K562 (cell line): Measurements from ENCODE around the gene ISCA1. TPM values are rescaled to one million over a fixed set of nuclear protein-coding genes. Genes with fewer than 3 reads are reported as not detected.

Experiments used
- ATAC-seq: fragments of 200-7000 bp; cut with Tn5 transposase; 3 replicates; pipeline ENCODE4 v1.9.1; 2020; ENCODE audit warnings: moderate library complexity
- BruUV-seq: library from RNA; stranded (reverse); fragments of 400-500 nt; replicated peaks from 2 replicates; lab custom pipeline; 2021; lab: Mats Ljungman, UMichigan
- CTCF ChIA-PET: fragments of 300-600 bp; formaldehyde crosslinking; extraction: SDS; loops from one replicate; lab custom pipeline; 2021; ENCODE audit warnings: low intra/inter-chr PET ratio; lab: Yijun Ruan, JAX
- POLR2A ChIA-PET: fragments of 300-600, 350-650 bp; sonication (Branson Sonifier 250); formaldehyde crosslinking; extraction: SDS; loops from one replicate; lab custom pipeline; 2021; ENCODE audit warnings: antibody characterized with exemption, inconsistent platforms; lab: Yijun Ruan, JAX
- DNase-seq, 4 experiments: peaks; one replicate each; pipeline versions ENCODE4 v3.0.0 to v3.0.0-alpha.2; 2011 to 2018; ENCODE audit warnings: low spot score in 3 of 4, mixed read lengths in 3 of 4; ENCODE audit errors: extremely low read depth in 1 of 4
- FAIRE-seq: peaks from 2 replicates; lab custom pipeline; 2011; peaks lifted over from hg19 to GRCh38; lab: Jason Lieb, UNC
- H2AFZ ChIP-seq: 2 replicates; pipeline ENCODE4 v1.6.0; 2011; ENCODE audit warnings: low read depth, low read length, control low read depth, inconsistent platforms
- H3K27ac ChIP-seq: fragments of 200-600 bp; 3 replicates; pipeline ENCODE4 v1.8.0; 2011; ENCODE audit warnings: low read depth, mild to moderate bottlenecking, control low read depth, inconsistent platforms, low read length, moderate library complexity, mixed read lengths; ENCODE audit errors: extremely low read depth
- H3K27me3 ChIP-seq, 2 experiments: fragments of 300-600 bp in 1 of 2; 2 replicates in 1 of 2; 3 replicates in 1 of 2; pipeline versions ENCODE4 v1.6.0 to v1.8.0; 2011; ENCODE audit warnings: inconsistent platforms in 2 of 2, low read length in 2 of 2, mild to moderate bottlenecking in 1 of 2, mixed read lengths in 1 of 2, moderate library complexity in 1 of 2; ENCODE audit not compliant: control insufficient read depth in 2 of 2, insufficient read depth in 2 of 2
- H3K36me3 ChIP-seq: fragments of 300-600 bp; 3 replicates; pipeline ENCODE4 v1.8.0; 2011; ENCODE audit warnings: mild to moderate bottlenecking, low read length, inconsistent platforms; ENCODE audit not compliant: control insufficient read depth, insufficient read depth
- H3K4me1 ChIP-seq, 2 experiments: fragments of 200-600 bp in 1 of 2; replicated peaks in 1 of 2; 2 replicates in 1 of 2; 3 replicates in 1 of 2; pipeline versions ENCODE4 v1.5.1 to v1.8.0; 2011; ENCODE audit warnings: inconsistent platforms in 2 of 2, low read length in 2 of 2, mild to moderate bottlenecking in 1 of 2, mixed read lengths in 1 of 2, moderate library complexity in 1 of 2; ENCODE audit not compliant: control insufficient read depth in 2 of 2, insufficient read depth in 2 of 2
- H3K4me2 ChIP-seq: 2 replicates; pipeline ENCODE4 v1.6.1; 2011; ENCODE audit warnings: low read length, control low read depth, inconsistent platforms, mixed read lengths; ENCODE audit not compliant: insufficient read depth
- H3K4me3 ChIP-seq: fragments of 200-600 bp; sonication (generic), shearing (Covaris generic); 2 replicates; pipeline ENCODE4 v1.5.1; 2016; ENCODE audit warnings: control low read depth, inconsistent platforms
- H3K79me2 ChIP-seq: fragments of 200-600 bp; 3 replicates; pipeline ENCODE4 v1.8.0; 2011; ENCODE audit warnings: low read length, inconsistent platforms; ENCODE audit not compliant: control insufficient read depth, insufficient read depth
- H3K9ac ChIP-seq, 2 experiments: 2 replicates each; pipeline versions ENCODE4 v1.6.0 to v1.6.1; 2011; ENCODE audit warnings: low read depth in 2 of 2, low read length in 2 of 2, control low read depth in 1 of 2, inconsistent platforms in 1 of 2, mild to moderate bottlenecking in 1 of 2, mixed read lengths in 1 of 2; ENCODE audit not compliant: insufficient read depth in 1 of 2
- H3K9me1 ChIP-seq: one replicate; pipeline ENCODE4 v1.6.0; 2011; ENCODE audit warnings: inconsistent platforms, mild to moderate bottlenecking, low read length, moderate library complexity; ENCODE audit not compliant: control insufficient read depth, insufficient read depth
- H3K9me3 ChIP-seq: replicated peaks from 2 replicates; pipeline ENCODE4 v1.5.1; 2011; ENCODE audit warnings: low read depth, low read length, inconsistent platforms; ENCODE audit not compliant: control insufficient read depth, insufficient read depth
- H4K20me1 ChIP-seq: replicated peaks from 2 replicates; pipeline ENCODE4 v1.6.1; 2011; ENCODE audit warnings: low read length, inconsistent platforms, mixed read lengths; ENCODE audit not compliant: control insufficient read depth, insufficient read depth
- CTBP1 ChIP-seq: fragments of 450-650 bp; IDR thresholded peaks from 2 replicates; pipeline ENCODE4 v1.6.1; 2016; ENCODE audit warnings: borderline replicate concordance
- ETV5 ChIP-seq: sonication (generic); formaldehyde crosslinking; IDR thresholded peaks from 2 replicates; pipeline ENCODE4 v1.4.0; 2020; ENCODE audit warnings: low read depth, mild to moderate bottlenecking, missing genetic modification reagents
- EWSR1 ChIP-seq: fragments of 450-650 bp; IDR thresholded peaks from 2 replicates; pipeline ENCODE4 v1.6.1; 2018; ENCODE audit warnings: borderline replicate concordance, mild to moderate bottlenecking, low read depth, moderate library complexity; ENCODE audit not compliant: partially characterized antibody
- KDM4B ChIP-seq, 2 experiments: fragments of 450-650 bp in 1 of 2; sonication (generic) in 1 of 2; IDR thresholded peaks; 2 replicates each; pipeline ENCODE4 v1.6.1; 2016 to 2017; ENCODE audit warnings: borderline replicate concordance in 2 of 2, antibody characterized with exemption in 1 of 2, low read depth in 1 of 2, mild to moderate bottlenecking in 1 of 2
- PTTG1 ChIP-seq: fragments of 450-650 bp; IDR thresholded peaks from 2 replicates; pipeline ENCODE4 v1.6.1; 2016; ENCODE audit warnings: low read depth, mild to moderate bottlenecking, missing genetic modification characterization, missing compliant biosample characterization
- SP1 ChIP-seq: sonication (generic); formaldehyde crosslinking; IDR thresholded peaks from 2 replicates; pipeline ENCODE4 v1.8.1; 2022; ENCODE audit warnings: mild to moderate bottlenecking, missing genetic modification reagents
- ZNF263 ChIP-seq: sonication (generic); formaldehyde crosslinking; IDR thresholded peaks from 2 replicates; pipeline ENCODE4 v1.8.0; 2022; ENCODE audit warnings: mild to moderate bottlenecking, missing genetic modification reagents, borderline replicate concordance
- ZNF282 ChIP-seq: sonication (generic); formaldehyde crosslinking; IDR thresholded peaks from 2 replicates; pipeline ENCODE4 v1.8.1; 2023; ENCODE audit warnings: missing genetic modification reagents
- WGBS: fragments of 100-300 bp; shearing (Covaris generic); methylation state at CpG from one replicate; pipeline ENCODE4 v1.1.6; 2016; ENCODE audit warnings: low coverage, mixed read lengths; ENCODE audit not compliant: insufficient coverage; ENCODE audit errors: missing lambda C conversion rate; 5-methylcytosine and 5-hydroxymethylcytosine counted together
- in situ Hi-C: fragments of 300-500 bp; cut with MboI; formaldehyde crosslinking; loops from 4 replicates; pipeline ENCODE4 v1.15.0; 2018; ENCODE audit warnings: inconsistent platforms, mixed read lengths
- intact Hi-C: fragments of 100-400 bp; cut with micrococcal nuclease; formaldehyde crosslinking; loops from 2 replicates; pipeline ENCODE4 v1.14.2; 2022
- polyA plus RNA-seq, 8 experiments: library from polyadenylated mRNA; depleted of rRNA in 4 of 8; stranded (reverse) in 5 of 8; unstranded in 3 of 8; fragments of >200 nt; fragmentation: Nextera tagmentation in 2 of 8; fragmentation: Illumina TruSeq in 1 of 8; extraction: Ambion mirVana in 2 of 8; extraction: Trizol in 1 of 8; gene quantifications; 2 replicates each; pipeline versions ENCODE4 v1.2.1 to v1.2.3, GENCODE V29; 2011 to 2014; ENCODE audit warnings: inconsistent platforms in 1 of 8, missing spikeins in 1 of 8
- total RNA-seq, 7 experiments: library from RNA; depleted of rRNA in 6 of 7; stranded (reverse); fragments of >200 nt in 6 of 7; fragmentation: Illumina TruSeq in 2 of 7; extraction: Trizol in 2 of 7; gene quantifications; 2 replicates each; pipeline versions ENCODE4 v1.2.1 to v1.2.3, GENCODE V29; 2011 to 2021; ENCODE audit warnings: low replicate concordance in 1 of 7
- TF ChIP-seq, protein P1 (sequence below): sonication (generic); formaldehyde crosslinking; IDR thresholded peaks from 2 replicates; pipeline ENCODE4 v1.8.1; 2023; ENCODE audit warnings: mild to moderate bottlenecking, missing genetic modification reagents
- TF ChIP-seq, protein P2 (sequence below): fragments of 250-450 bp; sonication (Bioruptor Pico); IDR thresholded peaks from 2 replicates; pipeline ENCODE4 v1.4.0; 2020; ENCODE audit warnings: mild to moderate bottlenecking, moderate library complexity, borderline replicate concordance
- TF ChIP-seq, protein P3 (sequence below): sonication (generic); formaldehyde crosslinking; IDR thresholded peaks from 2 replicates; pipeline ENCODE4 v1.8.1; 2023; ENCODE audit warnings: missing genetic modification reagents, mild to moderate bottlenecking, borderline replicate concordance
- TF ChIP-seq, protein P4 (sequence below): fragments of 450-650 bp; formaldehyde crosslinking; IDR thresholded peaks from 2 replicates; pipeline ENCODE4 v1.4.0; 2022; ENCODE audit warnings: mild to moderate bottlenecking, moderate library complexity

Gene ISCA1
- total and polyA plus RNA-seq, 9 of the 15 experiments (the other 6 are each of a cell fraction or from before 2014, with no cell fraction given) = 6.5 to 27.1 (median 20.0) TPM

DNA sequence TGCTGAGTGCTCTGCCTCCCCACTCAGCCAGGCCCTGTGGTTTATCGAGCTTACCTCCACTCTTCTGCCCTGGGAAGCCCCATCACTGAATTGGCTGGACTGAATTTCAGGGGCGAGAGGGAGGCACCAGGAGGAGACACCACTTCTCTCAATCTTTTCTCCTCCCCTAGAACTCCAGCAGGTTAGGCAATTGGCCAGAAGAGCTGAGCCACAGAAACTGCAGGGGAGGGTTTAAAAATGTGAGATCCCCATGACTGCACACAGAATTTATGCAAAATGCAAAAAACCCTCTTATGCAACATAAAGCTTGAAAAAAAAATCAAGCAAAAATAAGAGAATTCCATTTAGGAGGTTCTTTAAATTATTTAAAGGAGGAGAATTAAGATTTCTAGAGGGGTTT, 42.0 kb upstream of the ISCA1 start:
- Histone ChIP-seq H3K9me1 (no peaks in the 10 kb centered on the region), H3K4me3 (no peak overlapping the region), H3K27ac (no peak overlapping the region), H4K20me1 (no peaks in the 10 kb centered on the region), H3K27me3 (no peaks in the 10 kb centered on the region), H3K9me3 (no peaks in the 10 kb centered on the region), H3K36me3 (peaks cover 81% of the 10 kb centered on the region), H3K9ac (no peak overlapping the region), H3K4me2 (no peak overlapping the region), H3K4me1 (no peaks in the 10 kb centered on the region), H3K79me2 (no peaks in the 10 kb centered on the region), H2AFZ (no peak overlapping the region)
- FAIRE-seq = no peak
- WGBS = no CpG with 5 or more reads among the region's 2 CpGs
- CTCF ChIA-PET = no interaction called here
- POLR2A ChIA-PET = no interaction called here
- in situ Hi-C loops = no loop called here
- BruUV-seq = no TSS peak
- intact Hi-C loops = no loop called here
- DNase-seq = no peak
- TF ChIP-seq CTBP1 (no peak), SP1 (CRISPR knock-in tag) (no peak), KDM4B (IDR thresholded peaks at IDR 0.05; ENCODE audit: borderline replicate concordance in 2 of 2, low read depth in 1 of 2) (no peak), EWSR1 (no peak), ZNF282 (CRISPR knock-in tag) (no peak), ZNF263 (CRISPR knock-in tag) (no peak), ETV5 (CRISPR knock-in tag) (no peak), PTTG1 (no peak)
- TF ChIP-seq, protein P1, sequence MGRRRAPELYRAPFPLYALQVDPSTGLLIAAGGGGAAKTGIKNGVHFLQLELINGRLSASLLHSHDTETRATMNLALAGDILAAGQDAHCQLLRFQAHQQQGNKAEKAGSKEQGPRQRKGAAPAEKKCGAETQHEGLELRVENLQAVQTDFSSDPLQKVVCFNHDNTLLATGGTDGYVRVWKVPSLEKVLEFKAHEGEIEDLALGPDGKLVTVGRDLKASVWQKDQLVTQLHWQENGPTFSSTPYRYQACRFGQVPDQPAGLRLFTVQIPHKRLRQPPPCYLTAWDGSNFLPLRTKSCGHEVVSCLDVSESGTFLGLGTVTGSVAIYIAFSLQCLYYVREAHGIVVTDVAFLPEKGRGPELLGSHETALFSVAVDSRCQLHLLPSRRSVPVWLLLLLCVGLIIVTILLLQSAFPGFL (CRISPR knock-in tag) = no peak
- TF ChIP-seq, protein P2, sequence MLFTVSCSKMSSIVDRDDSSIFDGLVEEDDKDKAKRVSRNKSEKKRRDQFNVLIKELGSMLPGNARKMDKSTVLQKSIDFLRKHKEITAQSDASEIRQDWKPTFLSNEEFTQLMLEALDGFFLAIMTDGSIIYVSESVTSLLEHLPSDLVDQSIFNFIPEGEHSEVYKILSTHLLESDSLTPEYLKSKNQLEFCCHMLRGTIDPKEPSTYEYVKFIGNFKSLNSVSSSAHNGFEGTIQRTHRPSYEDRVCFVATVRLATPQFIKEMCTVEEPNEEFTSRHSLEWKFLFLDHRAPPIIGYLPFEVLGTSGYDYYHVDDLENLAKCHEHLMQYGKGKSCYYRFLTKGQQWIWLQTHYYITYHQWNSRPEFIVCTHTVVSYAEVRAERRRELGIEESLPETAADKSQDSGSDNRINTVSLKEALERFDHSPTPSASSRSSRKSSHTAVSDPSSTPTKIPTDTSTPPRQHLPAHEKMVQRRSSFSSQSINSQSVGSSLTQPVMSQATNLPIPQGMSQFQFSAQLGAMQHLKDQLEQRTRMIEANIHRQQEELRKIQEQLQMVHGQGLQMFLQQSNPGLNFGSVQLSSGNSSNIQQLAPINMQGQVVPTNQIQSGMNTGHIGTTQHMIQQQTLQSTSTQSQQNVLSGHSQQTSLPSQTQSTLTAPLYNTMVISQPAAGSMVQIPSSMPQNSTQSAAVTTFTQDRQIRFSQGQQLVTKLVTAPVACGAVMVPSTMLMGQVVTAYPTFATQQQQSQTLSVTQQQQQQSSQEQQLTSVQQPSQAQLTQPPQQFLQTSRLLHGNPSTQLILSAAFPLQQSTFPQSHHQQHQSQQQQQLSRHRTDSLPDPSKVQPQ (CRISPR knock-in tag) = no peak
- TF ChIP-seq, protein P3, sequence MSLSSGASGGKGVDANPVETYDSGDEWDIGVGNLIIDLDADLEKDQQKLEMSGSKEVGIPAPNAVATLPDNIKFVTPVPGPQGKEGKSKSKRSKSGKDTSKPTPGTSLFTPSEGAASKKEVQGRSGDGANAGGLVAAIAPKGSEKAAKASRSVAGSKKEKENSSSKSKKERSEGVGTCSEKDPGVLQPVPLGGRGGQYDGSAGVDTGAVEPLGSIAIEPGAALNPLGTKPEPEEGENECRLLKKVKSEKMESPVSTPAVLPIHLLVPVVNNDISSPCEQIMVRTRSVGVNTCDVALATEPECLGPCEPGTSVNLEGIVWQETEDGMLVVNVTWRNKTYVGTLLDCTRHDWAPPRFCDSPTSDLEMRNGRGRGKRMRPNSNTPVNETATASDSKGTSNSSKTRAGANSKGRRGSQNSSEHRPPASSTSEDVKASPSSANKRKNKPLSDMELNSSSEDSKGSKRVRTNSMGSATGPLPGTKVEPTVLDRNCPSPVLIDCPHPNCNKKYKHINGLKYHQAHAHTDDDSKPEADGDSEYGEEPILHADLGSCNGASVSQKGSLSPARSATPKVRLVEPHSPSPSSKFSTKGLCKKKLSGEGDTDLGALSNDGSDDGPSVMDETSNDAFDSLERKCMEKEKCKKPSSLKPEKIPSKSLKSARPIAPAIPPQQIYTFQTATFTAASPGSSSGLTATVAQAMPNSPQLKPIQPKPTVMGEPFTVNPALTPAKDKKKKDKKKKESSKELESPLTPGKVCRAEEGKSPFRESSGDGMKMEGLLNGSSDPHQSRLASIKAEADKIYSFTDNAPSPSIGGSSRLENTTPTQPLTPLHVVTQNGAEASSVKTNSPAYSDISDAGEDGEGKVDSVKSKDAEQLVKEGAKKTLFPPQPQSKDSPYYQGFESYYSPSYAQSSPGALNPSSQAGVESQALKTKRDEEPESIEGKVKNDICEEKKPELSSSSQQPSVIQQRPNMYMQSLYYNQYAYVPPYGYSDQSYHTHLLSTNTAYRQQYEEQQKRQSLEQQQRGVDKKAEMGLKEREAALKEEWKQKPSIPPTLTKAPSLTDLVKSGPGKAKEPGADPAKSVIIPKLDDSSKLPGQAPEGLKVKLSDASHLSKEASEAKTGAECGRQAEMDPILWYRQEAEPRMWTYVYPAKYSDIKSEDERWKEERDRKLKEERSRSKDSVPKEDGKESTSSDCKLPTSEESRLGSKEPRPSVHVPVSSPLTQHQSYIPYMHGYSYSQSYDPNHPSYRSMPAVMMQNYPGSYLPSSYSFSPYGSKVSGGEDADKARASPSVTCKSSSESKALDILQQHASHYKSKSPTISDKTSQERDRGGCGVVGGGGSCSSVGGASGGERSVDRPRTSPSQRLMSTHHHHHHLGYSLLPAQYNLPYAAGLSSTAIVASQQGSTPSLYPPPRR = no peak
- TF ChIP-seq, protein P4, sequence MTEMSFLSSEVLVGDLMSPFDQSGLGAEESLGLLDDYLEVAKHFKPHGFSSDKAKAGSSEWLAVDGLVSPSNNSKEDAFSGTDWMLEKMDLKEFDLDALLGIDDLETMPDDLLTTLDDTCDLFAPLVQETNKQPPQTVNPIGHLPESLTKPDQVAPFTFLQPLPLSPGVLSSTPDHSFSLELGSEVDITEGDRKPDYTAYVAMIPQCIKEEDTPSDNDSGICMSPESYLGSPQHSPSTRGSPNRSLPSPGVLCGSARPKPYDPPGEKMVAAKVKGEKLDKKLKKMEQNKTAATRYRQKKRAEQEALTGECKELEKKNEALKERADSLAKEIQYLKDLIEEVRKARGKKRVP (CRISPR knock-in tag) = no peak
- ATAC-seq = no peak
